ENCODE data around the gene COG5.

The COG5 gene

GRCh38 chr7:107469929-107470328 is 93.8 kb downstream of the COG5 start, which contains the start of gene GPR22:
Gene GPR22 (plus strand): TSS chr7:107470057. CDS start chr7:107474061, 4,004 bp downstream.
- Histone ChIP-seq H3K4me3 (replicated peaks; ENCODE audit: insufficient read depth, low read length) (no peak within 1 kb of the TSS), H3K27me3 (ENCODE audit: insufficient read depth, poor library complexity, severe bottlenecking) (no peaks in the 10 kb centered on the region), H3K27ac (replicated peaks) (no peak within 1 kb of the TSS)
- DNase-seq (ENCODE audit: low read depth in 1 of 2, low spot score in 1 of 2): no peak
- TF ChIP-seq, protein P1, sequence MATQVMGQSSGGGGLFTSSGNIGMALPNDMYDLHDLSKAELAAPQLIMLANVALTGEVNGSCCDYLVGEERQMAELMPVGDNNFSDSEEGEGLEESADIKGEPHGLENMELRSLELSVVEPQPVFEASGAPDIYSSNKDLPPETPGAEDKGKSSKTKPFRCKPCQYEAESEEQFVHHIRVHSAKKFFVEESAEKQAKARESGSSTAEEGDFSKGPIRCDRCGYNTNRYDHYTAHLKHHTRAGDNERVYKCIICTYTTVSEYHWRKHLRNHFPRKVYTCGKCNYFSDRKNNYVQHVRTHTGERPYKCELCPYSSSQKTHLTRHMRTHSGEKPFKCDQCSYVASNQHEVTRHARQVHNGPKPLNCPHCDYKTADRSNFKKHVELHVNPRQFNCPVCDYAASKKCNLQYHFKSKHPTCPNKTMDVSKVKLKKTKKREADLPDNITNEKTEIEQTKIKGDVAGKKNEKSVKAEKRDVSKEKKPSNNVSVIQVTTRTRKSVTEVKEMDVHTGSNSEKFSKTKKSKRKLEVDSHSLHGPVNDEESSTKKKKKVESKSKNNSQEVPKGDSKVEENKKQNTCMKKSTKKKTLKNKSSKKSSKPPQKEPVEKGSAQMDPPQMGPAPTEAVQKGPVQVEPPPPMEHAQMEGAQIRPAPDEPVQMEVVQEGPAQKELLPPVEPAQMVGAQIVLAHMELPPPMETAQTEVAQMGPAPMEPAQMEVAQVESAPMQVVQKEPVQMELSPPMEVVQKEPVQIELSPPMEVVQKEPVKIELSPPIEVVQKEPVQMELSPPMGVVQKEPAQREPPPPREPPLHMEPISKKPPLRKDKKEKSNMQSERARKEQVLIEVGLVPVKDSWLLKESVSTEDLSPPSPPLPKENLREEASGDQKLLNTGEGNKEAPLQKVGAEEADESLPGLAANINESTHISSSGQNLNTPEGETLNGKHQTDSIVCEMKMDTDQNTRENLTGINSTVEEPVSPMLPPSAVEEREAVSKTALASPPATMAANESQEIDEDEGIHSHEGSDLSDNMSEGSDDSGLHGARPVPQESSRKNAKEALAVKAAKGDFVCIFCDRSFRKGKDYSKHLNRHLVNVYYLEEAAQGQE (IDR thresholded peaks at IDR 0.05; ENCODE audit: insufficient replicate concordance, low read depth): no peak
- TF ChIP-seq, protein P2, sequence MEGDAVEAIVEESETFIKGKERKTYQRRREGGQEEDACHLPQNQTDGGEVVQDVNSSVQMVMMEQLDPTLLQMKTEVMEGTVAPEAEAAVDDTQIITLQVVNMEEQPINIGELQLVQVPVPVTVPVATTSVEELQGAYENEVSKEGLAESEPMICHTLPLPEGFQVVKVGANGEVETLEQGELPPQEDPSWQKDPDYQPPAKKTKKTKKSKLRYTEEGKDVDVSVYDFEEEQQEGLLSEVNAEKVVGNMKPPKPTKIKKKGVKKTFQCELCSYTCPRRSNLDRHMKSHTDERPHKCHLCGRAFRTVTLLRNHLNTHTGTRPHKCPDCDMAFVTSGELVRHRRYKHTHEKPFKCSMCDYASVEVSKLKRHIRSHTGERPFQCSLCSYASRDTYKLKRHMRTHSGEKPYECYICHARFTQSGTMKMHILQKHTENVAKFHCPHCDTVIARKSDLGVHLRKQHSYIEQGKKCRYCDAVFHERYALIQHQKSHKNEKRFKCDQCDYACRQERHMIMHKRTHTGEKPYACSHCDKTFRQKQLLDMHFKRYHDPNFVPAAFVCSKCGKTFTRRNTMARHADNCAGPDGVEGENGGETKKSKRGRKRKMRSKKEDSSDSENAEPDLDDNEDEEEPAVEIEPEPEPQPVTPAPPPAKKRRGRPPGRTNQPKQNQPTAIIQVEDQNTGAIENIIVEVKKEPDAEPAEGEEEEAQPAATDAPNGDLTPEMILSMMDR (IDR thresholded peaks at IDR 0.05; ENCODE audit: insufficient read depth, low read length): no peak
- TF ChIP-seq POLR2AphosphoS5 (IDR thresholded peaks at IDR 0.05; ENCODE audit: low read depth) (no peak), SPI1 (IDR thresholded peaks at IDR 0.05; ENCODE audit: borderline replicate concordance, low read depth) (no peak), GABPA (IDR thresholded peaks at IDR 0.05; ENCODE audit: low read depth) (no peak)

DNA sequence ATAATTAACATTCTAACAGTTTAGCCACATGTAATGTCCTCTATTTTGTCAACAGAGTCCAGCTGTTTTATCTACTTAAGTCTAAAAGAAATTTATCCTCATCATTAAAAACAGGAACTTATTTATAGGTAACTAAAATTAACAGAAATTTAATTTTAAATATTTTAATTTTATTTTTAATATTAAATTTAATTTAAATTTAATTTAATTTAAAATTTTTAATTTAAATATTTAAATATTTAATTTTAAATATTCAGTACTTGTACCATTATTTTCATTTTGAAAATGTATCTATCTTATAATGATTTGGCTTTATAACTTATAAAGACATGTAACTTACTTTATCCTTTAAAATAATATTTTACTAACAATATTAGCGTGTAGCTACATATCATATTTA is 94.9 kb downstream of the COG5 start:
- no peak for DNase-seq (ENCODE audit: low read depth in 1 of 2, low spot score in 1 of 2)

DNA sequence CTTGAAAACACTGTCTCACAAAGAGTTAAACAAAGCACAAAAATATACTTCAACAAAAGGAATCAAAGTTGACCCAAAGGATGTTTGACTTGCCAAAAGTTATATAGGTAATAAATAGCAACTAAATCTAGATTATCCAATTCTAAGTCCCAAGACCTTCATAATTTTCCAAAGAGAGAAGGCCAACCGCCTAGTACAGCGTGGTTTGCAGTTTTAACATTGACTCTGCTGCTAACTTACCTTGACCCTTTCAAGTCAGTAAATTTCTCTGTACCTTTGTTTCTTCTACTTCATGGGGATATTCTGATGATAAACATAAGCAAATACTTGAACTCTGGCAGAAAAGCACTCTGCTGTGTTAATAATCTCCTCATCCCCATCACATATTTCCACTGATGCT is 95.7 kb downstream of the COG5 start:
- no peak overlapping the region for H3K4me3 ChIP-seq (replicated peaks; ENCODE audit: insufficient read depth, low read length)
- TF ChIP-seq SPI1 (IDR thresholded peaks at IDR 0.05; ENCODE audit: borderline replicate concordance, low read depth): no peak
- TF ChIP-seq, protein P1 (IDR thresholded peaks at IDR 0.05; ENCODE audit: insufficient replicate concordance, low read depth): no peak
- TF ChIP-seq, protein P2 (IDR thresholded peaks at IDR 0.05; ENCODE audit: insufficient read depth, low read length): no peak
- TF ChIP-seq GABPA (IDR thresholded peaks at IDR 0.05; ENCODE audit: low read depth): no peak
- no peak for TF ChIP-seq POLR2AphosphoS5 (IDR thresholded peaks at IDR 0.05; ENCODE audit: low read depth)
- no peak for DNase-seq (ENCODE audit: low read depth in 1 of 2, low spot score in 1 of 2)
- H3K27ac ChIP-seq (replicated peaks): no peak overlapping the region
- no peaks in the 10 kb centered on the region for H3K27me3 ChIP-seq (ENCODE audit: insufficient read depth, poor library complexity, severe bottlenecking)

More for the DNA sequence above, 94.9 kb downstream of the COG5 start:
- TF ChIP-seq, protein P2 (IDR thresholded peaks at IDR 0.05; ENCODE audit: insufficient read depth, low read length): no peak
- TF ChIP-seq SPI1 (IDR thresholded peaks at IDR 0.05; ENCODE audit: borderline replicate concordance, low read depth) (no peak), GABPA (IDR thresholded peaks at IDR 0.05; ENCODE audit: low read depth) (no peak), POLR2AphosphoS5 (IDR thresholded peaks at IDR 0.05; ENCODE audit: low read depth) (no peak)
- TF ChIP-seq, protein P1 (IDR thresholded peaks at IDR 0.05; ENCODE audit: insufficient replicate concordance, low read depth): no peak
- Histone ChIP-seq H3K4me3 (replicated peaks; ENCODE audit: insufficient read depth, low read length) (no peak overlapping the region), H3K27ac (replicated peaks) (no peak overlapping the region), H3K27me3 (ENCODE audit: insufficient read depth, poor library complexity, severe bottlenecking) (no peaks in the 10 kb centered on the region)
